ENCODE data around the gene CXCR6.

GRCh38 chr3:45917146-45917898 lies 25.9 kb upstream of the CXCR6 start:
- TF ChIP-seq CTCF (IDR thresholded peaks at IDR 0.05) (no peak), POLR2A (IDR thresholded peaks at IDR 0.05) (no peak)

All from Peyer's patch (tissue), 4 donors.